Activated B cell treated with CpG ODN at 0.5 μM for 24 hours (primary cell): ENCODE results near the gene CNMD. TPM values are rescaled to one million over a fixed set of nuclear protein-coding genes. Genes with fewer than 3 reads are reported as not detected.

Experiments
- ATAC-seq: fragments of 200-7000 bp; cut with Tn5 transposase; one replicate; pipeline ENCODE4 v1.10.0; 2021; ENCODE audit warnings: low read depth, mild to moderate bottlenecking, moderate library complexity
- CTCF ChIA-PET: fragments of 350-600 bp; sonication (Branson Sonifier 250); formaldehyde crosslinking; loops from one replicate; lab custom pipeline; 2021; ENCODE audit warnings: antibody characterized with exemption; lab: Charles Lee
- POLR2A ChIA-PET: fragments of 350-600 bp; sonication (Branson Sonifier 250); formaldehyde crosslinking; loops from one replicate; lab custom pipeline; 2021; ENCODE audit warnings: antibody characterized with exemption; lab: Charles Lee
- DNase-seq: peaks from one replicate; pipeline ENCODE4 v3.0.0; 2022
- H3K27ac Mint-ChIP-seq: one replicate; pipeline ENCODE4 v1.8.0; 2020; ENCODE audit warnings: mixed read lengths
- H3K27me3 Mint-ChIP-seq: one replicate; pipeline ENCODE4 v1.8.0; 2021; ENCODE audit warnings: mixed read lengths
- H3K36me3 Mint-ChIP-seq: one replicate; pipeline ENCODE4 v1.8.0; 2021; ENCODE audit warnings: low read depth, mixed read lengths
- H3K4me1 Mint-ChIP-seq: one replicate; pipeline ENCODE4 v1.8.0; 2021; ENCODE audit warnings: mixed read lengths
- H3K4me3 Mint-ChIP-seq: one replicate; pipeline ENCODE4 v1.8.0; 2020; ENCODE audit warnings: mild to moderate bottlenecking, mixed read lengths
- H3K9me3 Mint-ChIP-seq: one replicate; pipeline ENCODE4 v1.8.0; 2020; ENCODE audit warnings: mixed read lengths
- intact Hi-C: fragments of 100-400 bp; cut with micrococcal nuclease; formaldehyde crosslinking; loops from one replicate; pipeline ENCODE4 v1.15.1; 2024
- total RNA-seq: library from RNA; stranded (reverse); gene quantifications from 2 replicates; pipeline ENCODE4 v1.2.3, GENCODE V29; 2022
- TF ChIP-seq, protein P1 (sequence below): fragments of 200-600 bp; IDR thresholded peaks from one replicate; pipeline ENCODE4 v1.8.0; 2022; ENCODE audit warnings: antibody characterized with exemption, mild to moderate bottlenecking

Gene CNMD
- total RNA-seq, 1 donor from 2014 or later, result not detected

DNA sequence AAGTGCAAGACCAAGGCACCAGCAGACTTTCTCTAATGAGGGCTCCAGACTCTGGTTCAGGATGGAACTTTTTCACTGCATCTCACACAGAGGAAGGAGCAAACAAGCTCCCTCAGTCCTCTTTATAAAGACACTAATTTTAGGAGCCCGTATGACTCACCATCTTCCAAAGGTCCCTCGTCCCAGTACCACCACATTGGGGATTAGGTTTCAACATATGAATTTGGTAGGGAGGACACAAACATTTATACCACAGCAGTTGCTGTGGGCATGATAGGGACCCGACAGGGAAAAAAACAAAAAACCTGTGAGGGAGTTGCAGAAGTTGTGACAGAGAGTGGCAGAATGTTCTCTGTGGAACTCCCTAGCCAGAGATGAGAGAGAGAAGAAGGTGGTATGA lies 6.5 kb upstream of the CNMD start:
- POLR2A ChIA-PET, result no interaction called here
- intact Hi-C loops, result no loop called here
- H3K27ac Mint-ChIP-seq, result no peak overlapping the region
- DNase-seq (no peak), ATAC-seq (no peak)
- H3K27me3 Mint-ChIP-seq, result peaks cover 26% of the 10 kb centered on the region
- H3K36me3 Mint-ChIP-seq, result no peaks in the 10 kb centered on the region
- H3K4me1 Mint-ChIP-seq, result no peaks in the 10 kb centered on the region
- H3K4me3 Mint-ChIP-seq, result no peak overlapping the region
- TF ChIP-seq, protein P1, sequence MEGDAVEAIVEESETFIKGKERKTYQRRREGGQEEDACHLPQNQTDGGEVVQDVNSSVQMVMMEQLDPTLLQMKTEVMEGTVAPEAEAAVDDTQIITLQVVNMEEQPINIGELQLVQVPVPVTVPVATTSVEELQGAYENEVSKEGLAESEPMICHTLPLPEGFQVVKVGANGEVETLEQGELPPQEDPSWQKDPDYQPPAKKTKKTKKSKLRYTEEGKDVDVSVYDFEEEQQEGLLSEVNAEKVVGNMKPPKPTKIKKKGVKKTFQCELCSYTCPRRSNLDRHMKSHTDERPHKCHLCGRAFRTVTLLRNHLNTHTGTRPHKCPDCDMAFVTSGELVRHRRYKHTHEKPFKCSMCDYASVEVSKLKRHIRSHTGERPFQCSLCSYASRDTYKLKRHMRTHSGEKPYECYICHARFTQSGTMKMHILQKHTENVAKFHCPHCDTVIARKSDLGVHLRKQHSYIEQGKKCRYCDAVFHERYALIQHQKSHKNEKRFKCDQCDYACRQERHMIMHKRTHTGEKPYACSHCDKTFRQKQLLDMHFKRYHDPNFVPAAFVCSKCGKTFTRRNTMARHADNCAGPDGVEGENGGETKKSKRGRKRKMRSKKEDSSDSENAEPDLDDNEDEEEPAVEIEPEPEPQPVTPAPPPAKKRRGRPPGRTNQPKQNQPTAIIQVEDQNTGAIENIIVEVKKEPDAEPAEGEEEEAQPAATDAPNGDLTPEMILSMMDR, result no peak
- H3K9me3 Mint-ChIP-seq, result peaks cover 5% of the 10 kb centered on the region
- CTCF ChIA-PET, result no interaction called here

DNA sequence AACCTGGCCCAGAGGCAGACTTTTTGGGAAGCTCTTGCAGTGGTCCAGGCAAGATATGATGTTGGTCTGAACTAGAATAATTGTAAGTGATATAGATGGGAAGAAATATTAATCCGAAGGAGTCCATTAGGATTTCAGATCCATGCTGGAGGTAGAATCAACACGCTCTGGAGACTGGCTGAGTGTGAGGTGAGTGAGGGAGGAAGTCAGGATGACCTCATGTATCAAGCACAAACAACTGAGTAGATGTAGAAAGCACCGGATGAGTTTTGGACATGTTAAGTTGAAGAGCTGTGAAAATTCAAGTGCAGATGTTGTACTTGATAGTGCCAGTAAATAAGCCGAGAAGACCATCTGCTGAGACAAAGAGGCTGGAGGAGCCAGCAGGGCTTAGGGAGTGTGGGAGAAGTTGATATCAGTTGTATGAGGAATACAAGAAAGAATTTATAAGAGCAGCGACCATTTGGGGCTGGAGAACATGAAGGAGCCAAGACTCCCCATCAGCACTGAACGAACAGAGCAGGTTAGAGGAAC lies 5.3 kb upstream of the CNMD start:
- intact Hi-C loops, result no loop called here
- CTCF ChIA-PET, result no interaction called here

GRCh38 chr13:52743988-52744387 lies 4.4 kb upstream of the CNMD start:
- ChIA-PET CTCF (no interaction called here), POLR2A (no interaction called here)
- Mint-ChIP-seq H3K4me1 (peaks cover 4% of the 10 kb centered on the region), H3K27ac (no peak overlapping the region), H3K27me3 (peaks cover 39% of the 10 kb centered on the region), H3K4me3 (no peak overlapping the region), H3K36me3 (no peaks in the 10 kb centered on the region), H3K9me3 (peaks cover 5% of the 10 kb centered on the region)
- ATAC-seq (no peak), DNase-seq (no peak)
- TF ChIP-seq, protein P1, result no peak
- intact Hi-C loops, result no loop called here

More for the DNA sequence above, 5.3 kb upstream of the CNMD start:
- Mint-ChIP-seq H3K9me3 (peaks cover 5% of the 10 kb centered on the region), H3K36me3 (no peaks in the 10 kb centered on the region), H3K4me1 (no peaks in the 10 kb centered on the region), H3K27me3 (peaks cover 36% of the 10 kb centered on the region), H3K27ac (no peak overlapping the region), H3K4me3 (no peak overlapping the region)
- POLR2A ChIA-PET, result no interaction called here
- no peak for ATAC-seq
- DNase-seq, result no peak
- TF ChIP-seq, protein P1, result no peak

DNA sequence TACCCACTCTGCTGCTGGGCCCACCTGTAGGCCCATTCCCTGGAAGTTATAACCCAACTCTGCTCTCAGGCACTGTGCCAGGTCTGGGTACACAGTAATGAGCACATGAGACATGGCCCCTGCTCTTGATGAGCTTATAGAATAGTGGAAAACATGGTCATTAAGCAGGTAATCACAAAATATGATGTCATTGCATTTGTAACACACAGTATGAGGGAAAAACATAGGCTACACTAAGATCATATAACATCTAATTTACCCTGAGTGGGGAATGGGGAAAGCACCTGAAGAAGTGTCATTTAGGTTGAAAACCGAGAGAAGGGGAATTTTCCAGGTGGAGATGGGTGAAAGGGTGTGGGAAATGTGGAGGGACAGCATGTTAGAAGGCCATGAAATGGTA lies 3.9 kb upstream of the CNMD start:
- TF ChIP-seq, protein P1, result no peak
- DNase-seq (no peak), ATAC-seq (no peak)
- Mint-ChIP-seq H3K9me3 (peaks cover 5% of the 10 kb centered on the region), H3K4me1 (peaks cover 5% of the 10 kb centered on the region), H3K4me3 (no peak overlapping the region), H3K27me3 (peaks cover 41% of the 10 kb centered on the region), H3K27ac (no peak overlapping the region), H3K36me3 (no peaks in the 10 kb centered on the region)
- ChIA-PET POLR2A (no interaction called here), CTCF (no interaction called here)
- intact Hi-C loops, result no loop called here

DNA sequence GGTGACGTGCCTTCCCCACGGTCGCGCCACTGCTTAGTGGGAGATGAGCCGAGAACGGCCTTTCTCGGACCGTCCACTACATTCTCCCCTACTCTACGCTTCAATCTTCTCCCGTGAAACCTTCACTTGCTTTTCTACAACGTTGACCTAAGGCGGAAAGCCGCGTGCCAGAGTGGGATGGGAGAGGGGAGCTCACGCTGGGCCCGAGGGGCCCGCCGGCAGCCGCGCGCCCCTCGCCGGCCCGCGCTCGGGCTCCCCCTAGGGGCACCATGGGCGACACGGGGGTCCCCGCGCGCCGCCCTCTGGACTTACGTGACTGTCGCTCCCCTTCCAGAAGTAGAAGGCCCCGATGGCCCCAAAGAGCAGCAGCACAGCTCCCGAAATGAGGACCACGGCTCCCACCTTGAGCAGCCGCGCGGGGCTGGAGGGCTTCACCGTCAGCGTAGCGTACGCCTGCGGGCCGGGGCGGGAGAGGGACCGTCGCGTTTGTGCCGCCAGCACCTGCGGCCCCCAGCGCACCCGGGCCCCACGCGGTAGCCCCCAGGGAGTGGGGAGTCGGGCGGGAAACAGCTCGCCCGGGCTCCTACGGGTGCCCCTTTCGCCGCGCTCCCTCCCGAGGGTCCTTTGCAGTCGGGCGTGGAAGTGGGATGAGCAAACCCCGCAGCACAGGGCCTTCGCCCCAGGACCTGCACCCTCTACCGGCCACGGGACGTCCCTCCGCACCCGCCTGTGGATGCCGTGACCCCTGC lies 727 bp downstream of the CNMD start:
- TF ChIP-seq, protein P1, result no peak
- ChIA-PET CTCF (no interaction called here), POLR2A (no interaction called here)
- peak overlapping the region; percentile 44 for H3K4me3 Mint-ChIP-seq
- no peak overlapping the region for H3K27ac Mint-ChIP-seq
- H3K36me3 Mint-ChIP-seq, result no peaks in the 10 kb centered on the region
- DNase-seq (peak; percentile 18), ATAC-seq (peak; percentile 47)
- intact Hi-C loops, result no loop called here
- H3K4me1 Mint-ChIP-seq, result peaks cover 6% of the 10 kb centered on the region
- peaks cover 5% of the 10 kb centered on the region for H3K9me3 Mint-ChIP-seq
- peaks cover 38% of the 10 kb centered on the region for H3K27me3 Mint-ChIP-seq
